GM18868 (cell line): ENCODE results near the gene CD63.

ENCODE experiments used
- ATAC-seq: cut with Tn5 transposase; IDR thresholded peaks from one replicate; pipeline ENCODE4 v1.9.1; 2021; ENCODE audit warnings: mild to moderate bottlenecking, moderate library complexity; ENCODE audit not compliant: unreplicated experiment

CD63 gene

GRCh38 chr12:55692631-55693322 lies 36.0 kb downstream of the CD63 start:
- no peak for ATAC-seq

DNA sequence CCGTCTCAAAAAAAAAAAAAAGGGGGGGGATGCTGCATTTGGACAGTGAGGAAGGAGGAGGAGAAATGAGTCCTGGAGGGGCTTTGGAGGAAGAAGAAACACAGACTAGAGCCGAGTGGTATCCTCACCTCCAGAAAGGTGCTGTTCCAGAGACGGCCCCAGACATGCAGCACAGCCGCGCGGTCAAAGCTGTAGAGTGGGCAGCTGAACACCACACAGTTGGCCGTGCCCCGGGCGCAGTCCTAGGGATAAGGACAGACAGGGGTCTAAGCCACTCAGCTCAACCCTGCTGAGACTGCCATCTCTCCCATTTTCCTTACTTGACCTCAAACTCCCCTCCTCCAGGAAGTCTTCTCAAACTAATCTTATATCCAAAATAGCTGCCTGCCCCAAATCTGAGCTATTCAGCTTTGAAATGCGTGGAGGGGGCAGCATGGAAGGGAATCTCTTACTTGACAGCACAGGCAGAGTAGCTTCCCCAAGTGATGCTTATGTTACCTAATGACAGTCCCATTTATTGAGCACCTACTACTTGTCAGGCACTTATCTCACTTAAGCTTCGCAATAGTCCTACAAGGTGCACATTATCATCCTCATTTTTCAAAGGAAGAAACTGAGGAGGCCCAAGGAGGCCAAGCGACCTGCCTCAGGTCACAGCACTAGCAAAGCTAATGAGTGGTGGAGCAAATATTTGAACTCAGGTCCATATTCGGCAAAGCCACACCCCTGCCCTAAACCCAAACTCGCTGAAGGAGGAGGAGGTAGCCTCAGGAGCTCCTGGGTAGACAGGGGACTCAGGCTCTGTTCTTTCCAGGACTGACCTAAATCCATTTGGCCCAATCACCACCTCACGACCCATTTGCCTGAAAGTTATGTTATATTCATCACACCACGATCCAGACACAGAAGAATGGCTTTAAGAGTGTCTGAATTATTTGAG lies 39.8 kb downstream of the CD63 start:
- no peak for ATAC-seq

GRCh38 chr12:55687746-55688145 lies 41.1 kb downstream of the CD63 start:
- ATAC-seq, result peak; percentile 74

GRCh38 chr12:55686366-55687010 lies 42.3 kb downstream of the CD63 start:
- ATAC-seq, result no peak

- no peak for ATAC-seq
Measured at GRCh38 chr12:55685671-55686070, 43.1 kb downstream of the CD63 start.

- ATAC-seq, result no peak
Measured at GRCh38 chr12:55684761-55685370, 43.9 kb downstream of the CD63 start.

DNA sequence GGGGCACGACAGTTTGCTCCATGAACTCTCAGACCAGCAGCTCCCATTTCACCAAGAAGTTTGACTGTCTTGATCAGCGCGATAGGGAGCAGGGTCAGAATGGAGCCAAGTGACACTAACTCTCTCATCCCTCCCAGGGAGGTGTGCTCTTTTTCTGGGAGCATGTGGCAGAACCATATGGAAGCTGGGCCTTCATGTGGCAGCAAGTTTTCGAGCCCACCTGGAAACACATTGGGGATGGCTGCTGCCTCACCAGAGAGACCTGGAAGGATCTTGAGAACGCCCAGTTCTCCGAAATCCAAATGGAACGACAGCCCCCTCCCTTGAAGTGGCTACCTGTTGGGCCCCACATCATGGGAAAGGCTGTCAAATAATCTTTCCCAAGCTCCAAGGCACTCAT lies 45.1 kb downstream of the CD63 start:
- no peak for ATAC-seq

DNA sequence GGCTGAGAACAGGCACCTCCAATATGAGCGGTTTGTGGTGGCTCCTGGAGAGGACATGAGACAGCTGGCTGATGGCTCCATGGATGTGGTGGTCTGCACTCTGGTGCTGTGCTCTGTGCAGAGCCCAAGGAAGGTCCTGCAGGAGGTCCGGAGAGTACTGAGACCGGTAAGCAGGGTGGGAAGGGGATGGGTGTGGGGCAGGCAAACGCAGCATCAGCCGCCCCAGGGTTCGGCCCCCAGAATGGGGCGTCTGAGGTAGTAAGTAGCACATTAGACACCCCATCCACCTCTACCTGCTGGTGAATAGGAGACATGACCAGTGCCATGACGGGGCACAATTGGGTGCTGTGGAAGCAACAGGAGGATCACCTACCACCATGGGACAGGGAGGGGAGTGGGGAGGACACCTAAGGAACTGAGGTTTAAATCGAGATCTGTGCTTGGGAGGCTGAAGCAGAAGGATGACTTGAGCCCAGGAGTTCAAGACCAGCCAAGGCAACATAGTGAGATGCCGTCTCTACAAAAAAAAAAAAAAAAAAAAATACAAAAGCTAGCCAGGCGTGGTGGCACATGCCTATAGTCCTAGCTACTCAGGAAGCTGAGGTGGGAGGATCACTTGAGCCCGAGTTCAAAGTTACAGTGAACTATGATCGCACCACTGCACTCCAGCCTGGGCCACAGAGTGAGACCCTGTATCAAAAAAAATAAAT lies 46.6 kb downstream of the CD63 start:
- no peak for ATAC-seq

DNA sequence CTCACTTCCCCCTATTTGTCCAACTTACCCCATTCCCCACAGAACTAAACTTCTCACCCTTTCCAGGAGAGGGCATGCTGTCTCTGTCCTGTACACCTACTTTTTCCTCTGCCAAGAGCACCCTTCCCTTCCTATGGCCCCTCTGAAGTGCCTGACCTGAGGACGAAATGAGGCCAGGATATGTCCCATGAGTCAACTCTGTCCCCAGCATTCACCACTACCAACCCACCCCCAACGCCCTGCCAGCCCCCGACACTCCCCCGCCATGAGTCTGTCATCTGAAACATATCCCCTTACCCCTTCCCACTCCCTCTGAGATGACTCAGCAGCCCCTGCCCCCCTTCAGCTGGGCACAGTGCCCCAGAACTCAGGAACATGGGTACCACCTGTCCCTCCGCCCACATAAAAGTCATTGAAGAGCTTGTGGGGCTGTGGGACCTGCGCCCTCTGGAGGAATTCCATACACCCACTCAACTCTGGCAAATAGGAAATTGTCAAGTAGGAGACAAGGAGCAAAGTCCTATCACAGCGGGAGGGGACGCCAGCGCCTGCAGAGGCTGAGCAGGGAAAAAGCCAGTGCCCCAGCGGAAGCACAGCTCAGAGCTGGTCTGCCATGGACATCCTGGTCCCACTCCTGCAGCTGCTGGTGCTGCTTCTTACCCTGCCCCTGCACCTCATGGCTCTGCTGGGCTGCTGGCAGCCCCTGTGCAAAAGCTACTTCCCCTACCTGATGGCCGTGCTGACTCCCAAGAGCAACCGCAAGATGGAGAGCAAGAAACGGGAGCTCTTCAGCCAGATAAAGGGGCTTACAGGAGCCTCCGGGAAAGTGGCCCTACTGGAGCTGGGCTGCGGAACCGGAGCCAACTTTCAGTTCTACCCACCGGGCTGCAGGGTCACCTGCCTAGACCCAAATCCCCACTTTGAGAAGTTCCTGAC lies 47.4 kb downstream of the CD63 start:
- ATAC-seq, result peak; percentile 52

- ATAC-seq, result no peak
Measured at GRCh38 chr12:55679691-55680090, 49.1 kb downstream of the CD63 start.

DNA sequence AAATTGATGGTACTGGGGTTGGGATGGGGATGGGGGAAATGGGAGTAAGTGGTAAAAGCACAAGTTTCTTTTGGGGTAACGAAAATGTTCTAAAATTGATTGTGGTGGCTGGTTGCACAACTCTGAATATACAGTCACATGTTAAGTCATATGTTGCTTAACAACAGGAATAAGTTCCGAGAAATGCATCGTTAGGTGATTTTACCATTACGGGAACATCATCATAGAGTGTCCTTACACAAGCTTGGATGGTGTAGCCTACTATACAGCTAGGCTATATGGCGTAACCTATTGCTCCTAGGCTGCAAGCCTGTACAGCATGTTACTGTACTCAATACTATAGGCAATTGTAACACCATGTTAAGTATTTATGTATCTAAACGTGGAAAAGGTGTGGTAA lies 52.1 kb downstream of the CD63 start:
- no peak for ATAC-seq

DNA sequence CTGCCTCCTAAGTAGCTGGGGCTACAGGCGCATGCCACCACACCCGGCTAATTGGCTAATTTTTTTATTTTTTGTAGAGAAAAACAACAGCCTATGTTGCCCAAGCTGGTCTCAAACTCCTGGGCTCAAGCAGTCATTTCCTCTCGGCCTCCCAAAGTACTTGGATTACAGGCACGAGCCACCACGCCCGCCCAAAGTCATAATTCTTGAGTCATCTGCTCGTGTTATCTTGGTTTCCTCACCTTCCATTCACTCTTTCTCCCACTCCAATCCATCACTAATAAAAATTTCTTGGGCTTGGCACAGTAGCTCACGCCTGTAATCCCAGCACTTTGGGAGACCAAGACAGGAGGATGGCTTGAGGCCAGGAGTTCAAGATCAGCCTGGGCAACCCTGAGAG lies 53.1 kb downstream of the CD63 start:
- no peak for ATAC-seq
